ENCODE results near the gene CDC20.
A peak's percentile ranks its signal among the peaks of the same experiment; 100 is the strongest.

Gene CDC20

DNA sequence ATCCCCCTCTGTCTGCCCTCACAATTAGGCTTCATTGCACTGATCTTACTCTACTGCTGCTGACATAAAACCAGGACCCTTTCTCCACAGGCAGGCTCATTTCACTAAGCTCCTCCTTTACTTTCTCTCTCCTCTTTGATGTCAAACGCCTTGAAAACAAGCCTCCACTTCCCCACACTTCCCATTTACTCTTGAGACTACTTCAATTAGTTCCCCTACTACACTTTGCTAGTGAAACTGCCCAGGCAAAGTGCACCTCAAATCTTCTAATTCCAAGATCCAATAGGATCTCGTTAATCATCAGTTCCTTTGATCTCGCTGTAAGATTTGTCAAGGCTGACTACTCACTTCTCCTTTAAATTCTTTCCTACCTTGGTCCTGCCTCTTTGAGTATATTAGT is 5.9 kb upstream of the CDC20 start:
- TF ChIP-seq, protein P1, sequence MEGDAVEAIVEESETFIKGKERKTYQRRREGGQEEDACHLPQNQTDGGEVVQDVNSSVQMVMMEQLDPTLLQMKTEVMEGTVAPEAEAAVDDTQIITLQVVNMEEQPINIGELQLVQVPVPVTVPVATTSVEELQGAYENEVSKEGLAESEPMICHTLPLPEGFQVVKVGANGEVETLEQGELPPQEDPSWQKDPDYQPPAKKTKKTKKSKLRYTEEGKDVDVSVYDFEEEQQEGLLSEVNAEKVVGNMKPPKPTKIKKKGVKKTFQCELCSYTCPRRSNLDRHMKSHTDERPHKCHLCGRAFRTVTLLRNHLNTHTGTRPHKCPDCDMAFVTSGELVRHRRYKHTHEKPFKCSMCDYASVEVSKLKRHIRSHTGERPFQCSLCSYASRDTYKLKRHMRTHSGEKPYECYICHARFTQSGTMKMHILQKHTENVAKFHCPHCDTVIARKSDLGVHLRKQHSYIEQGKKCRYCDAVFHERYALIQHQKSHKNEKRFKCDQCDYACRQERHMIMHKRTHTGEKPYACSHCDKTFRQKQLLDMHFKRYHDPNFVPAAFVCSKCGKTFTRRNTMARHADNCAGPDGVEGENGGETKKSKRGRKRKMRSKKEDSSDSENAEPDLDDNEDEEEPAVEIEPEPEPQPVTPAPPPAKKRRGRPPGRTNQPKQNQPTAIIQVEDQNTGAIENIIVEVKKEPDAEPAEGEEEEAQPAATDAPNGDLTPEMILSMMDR (conservative IDR thresholded peaks at IDR 0.05; ENCODE audit: low read depth) = no peak
- H3K27ac ChIP-seq = no peak overlapping the region
- CTCF ChIA-PET = interaction anchor here (0.7 kb wide), 1 partner anchor 505 kb away, joined by 4 read pairs; no protein-coding TSS in a partner anchor
- no peak for DNase-seq (ENCODE audit: low spot score)
- POLR2A ChIA-PET (ENCODE audit: low non-redundant PET) = interaction anchor here (0.6 to 0.7 kb wide), 2 partner anchors 29 to 37 kb away, joined by 3 to 5 read pairs; no protein-coding TSS in a partner anchor

DNA sequence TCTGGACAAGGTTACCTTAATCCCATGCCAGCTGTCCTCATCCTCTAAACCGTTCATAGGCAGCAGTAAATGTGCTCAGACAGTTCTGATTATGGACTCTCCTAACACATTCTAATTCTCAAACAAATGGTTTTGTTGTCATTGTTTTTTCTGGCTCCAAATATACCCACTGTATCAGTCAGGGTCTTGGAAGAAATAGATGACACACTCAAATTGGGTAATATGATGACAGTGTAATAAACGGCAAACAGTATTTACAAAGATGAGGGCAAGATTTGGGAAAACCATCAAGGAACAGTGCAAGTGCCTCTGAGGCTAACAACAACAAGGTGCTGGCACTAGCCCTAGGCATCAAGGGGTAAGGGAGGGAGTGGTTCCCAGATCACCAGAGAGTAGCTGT is 4.3 kb upstream of the CDC20 start:
- TF ChIP-seq, protein P1 (conservative IDR thresholded peaks at IDR 0.05; ENCODE audit: low read depth) = no peak
- no peak for DNase-seq (ENCODE audit: low spot score)
- POLR2A ChIA-PET (ENCODE audit: low non-redundant PET) = no interaction called here
- CTCF ChIA-PET = interaction anchor here (0.6 to 1.6 kb wide), 2 partner anchors 22 to 127 kb away, joined by 5 to 6 read pairs; no protein-coding TSS in a partner anchor
- H3K27ac ChIP-seq = no peak overlapping the region

DNA sequence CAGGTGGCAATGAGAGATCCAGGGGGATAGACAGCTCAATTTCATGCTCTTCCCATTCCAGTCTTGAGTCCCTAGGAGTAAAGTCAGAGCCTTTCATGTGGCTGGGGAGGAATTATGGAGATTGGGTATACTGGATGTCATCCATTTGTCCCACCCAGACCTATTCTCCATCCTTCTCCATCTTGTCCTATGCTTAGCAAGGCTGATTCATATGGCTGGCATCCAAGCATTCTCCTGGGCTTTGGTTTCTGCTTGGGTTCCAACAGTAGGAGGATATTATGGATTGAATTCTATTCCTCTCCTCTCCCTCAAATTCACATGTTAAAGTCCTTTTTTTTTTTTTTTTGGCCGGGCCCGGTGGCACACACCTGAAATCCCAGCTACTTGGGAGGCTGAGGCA is 3.8 kb upstream of the CDC20 start:
- no peak for DNase-seq (ENCODE audit: low spot score)
- POLR2A ChIA-PET (ENCODE audit: low non-redundant PET) = interaction anchor here (0.6 kb wide), 1 partner anchor 79 kb away, joined by 4 read pairs; no protein-coding TSS in a partner anchor
- CTCF ChIA-PET = interaction anchor here (1.6 kb wide), 1 partner anchor 128 kb away, joined by 6 read pairs; no protein-coding TSS in a partner anchor
- H3K27ac ChIP-seq = no peak overlapping the region
- TF ChIP-seq, protein P1 (conservative IDR thresholded peaks at IDR 0.05; ENCODE audit: low read depth) = no peak

DNA sequence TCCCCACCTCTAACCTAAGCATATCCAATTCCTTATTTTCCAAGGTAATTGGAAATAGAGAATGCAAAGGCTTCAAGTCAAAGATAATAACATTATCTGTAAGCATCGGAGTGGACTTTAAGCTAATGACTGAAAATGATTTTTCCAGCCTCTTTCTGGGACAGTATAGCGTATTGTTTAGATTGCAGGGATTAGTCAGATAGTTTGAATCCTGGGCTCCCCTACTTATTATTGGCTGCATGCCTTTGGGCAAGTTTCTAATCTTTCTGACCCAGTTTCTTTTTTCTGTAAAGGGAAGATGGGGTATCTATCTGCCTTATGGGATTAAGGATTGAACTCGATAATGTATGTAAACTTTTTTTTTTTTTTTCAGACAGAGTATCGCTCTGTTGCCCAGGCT is 1.5 kb upstream of the CDC20 start:
- H3K27ac ChIP-seq = peak overlapping the region; percentile 94
- POLR2A ChIA-PET (ENCODE audit: low non-redundant PET) = no interaction called here
- DNase-seq (ENCODE audit: low spot score) = no peak
- TF ChIP-seq, protein P1 (conservative IDR thresholded peaks at IDR 0.05; ENCODE audit: low read depth) = no peak
- CTCF ChIA-PET = interaction anchor here (2.0 kb wide), 1 partner anchor 130 kb away, joined by 9 read pairs; no protein-coding TSS in a partner anchor

DNA sequence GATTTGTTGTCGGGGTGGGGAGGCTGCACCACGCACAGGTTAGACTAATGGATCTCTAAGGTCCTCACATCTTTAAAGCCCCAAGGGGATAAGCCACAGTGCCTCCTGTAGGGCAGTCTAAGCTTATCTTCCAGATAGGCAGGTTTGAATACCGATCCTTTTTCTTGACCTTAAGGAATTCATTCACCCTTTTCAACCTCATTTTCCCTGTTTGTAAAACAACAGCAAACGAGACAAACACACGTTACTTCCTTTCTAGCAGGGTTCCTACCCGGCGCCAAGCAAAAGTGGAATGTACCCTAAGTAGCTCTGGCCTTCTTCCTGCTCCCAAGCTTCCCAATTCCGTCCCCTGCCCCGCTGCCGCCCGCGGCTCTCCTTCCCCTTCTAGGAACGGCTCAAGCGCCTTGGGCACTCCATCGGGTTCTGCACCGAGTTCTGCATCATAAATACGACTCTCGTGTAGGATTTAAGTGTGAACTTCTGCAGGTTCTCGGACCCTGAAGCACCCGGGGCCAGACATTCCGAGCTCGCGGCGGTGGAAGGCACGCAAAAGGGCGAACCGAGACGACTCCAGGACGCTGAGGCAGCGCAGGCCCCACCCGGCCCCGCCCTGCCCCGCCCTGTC is 548 bp upstream of the CDC20 start:
- peak; percentile 48 for DNase-seq (ENCODE audit: low spot score)
- TF ChIP-seq, protein P1 (conservative IDR thresholded peaks at IDR 0.05; ENCODE audit: low read depth) = peak; percentile 54
- CTCF ChIA-PET = interaction anchor here (0.6 to 2.0 kb wide), 6 partner anchors 10 to 673 kb away, joined by 3 to 9 read pairs (median 4); partner anchors contain the start of genes ELOVL1, MED8 and SZT2
- peak overlapping the region; percentile 94 for H3K27ac ChIP-seq
- POLR2A ChIA-PET (ENCODE audit: low non-redundant PET) = interaction anchor here (0.6 to 1.6 kb wide), 4 partner anchors 10 to 152 kb away, joined by 3 to 7 read pairs (median 4); partner anchors contain the start of genes C1orf210 and ELOVL1

DNA sequence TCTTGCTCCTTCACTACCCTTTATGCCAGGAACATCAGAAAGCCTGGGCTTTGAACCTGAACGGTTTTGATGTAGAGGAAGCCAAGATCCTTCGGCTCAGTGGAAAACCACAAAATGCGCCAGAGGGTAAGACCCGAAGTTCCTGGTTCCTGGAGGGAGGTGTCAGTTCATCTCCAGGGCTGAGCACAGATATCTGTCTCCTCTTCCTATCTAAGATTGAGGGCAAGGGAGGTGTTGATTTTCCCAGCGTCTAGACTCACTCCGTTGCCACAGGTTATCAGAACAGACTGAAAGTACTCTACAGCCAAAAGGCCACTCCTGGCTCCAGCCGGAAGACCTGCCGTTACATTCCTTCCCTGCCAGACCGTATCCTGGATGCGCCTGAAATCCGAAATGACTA is 915 bp downstream of the CDC20 start:
- ChIA-PET POLR2A (ENCODE audit: low non-redundant PET) (no interaction called here), CTCF (interaction anchor here (0.7 kb wide), 1 partner anchor 43 kb away, joined by 6 read pairs; no protein-coding TSS in a partner anchor)
- H3K27ac ChIP-seq = peak overlapping the region; percentile 94
- TF ChIP-seq, protein P1 (conservative IDR thresholded peaks at IDR 0.05; ENCODE audit: low read depth) = no peak
- DNase-seq (ENCODE audit: low spot score) = no peak

All from RWPE1 (cell line).